Smooth muscle cell (in vitro differentiated cells): ENCODE measurements around the gene HCFC2. TPM values are rescaled to one million over a fixed set of nuclear protein-coding genes. Genes with fewer than 3 reads are reported as not detected.

Source experiments
- DNase-seq: peaks from one replicate; lab custom pipeline; 2025; ENCODE audit not compliant: unreplicated experiment; lab: John Stamatoyannopoulos, UW
- H2AFZ ChIP-seq: fragments of 200-600 bp; sonication (generic); 2 replicates; pipeline ENCODE4 v1.6.0; 2016; ENCODE audit warnings: antibody characterized with exemption, low read depth, mild to moderate bottlenecking
- H3F3A ChIP-seq: fragments of 200-600 bp; sonication (generic); 2 replicates; pipeline ENCODE4 v1.6.0; 2017; ENCODE audit warnings: antibody characterized with exemption, low read depth
- H3K27ac ChIP-seq: fragments of 200-600 bp; sonication (generic); 2 replicates; pipeline ENCODE4 v1.5.1; 2016; ENCODE audit warnings: low read depth, mild to moderate bottlenecking
- H3K27me3 ChIP-seq: fragments of 200-600 bp; sonication (generic); 2 replicates; pipeline ENCODE4 v1.6.1; 2016; ENCODE audit warnings: low read depth, mild to moderate bottlenecking
- H3K36me3 ChIP-seq: fragments of 200-600 bp; sonication (generic); 2 replicates; pipeline ENCODE4 v1.5.1; 2016; ENCODE audit warnings: low read depth
- H3K4me1 ChIP-seq: fragments of 200-600 bp; sonication (generic); 2 replicates; pipeline ENCODE4 v1.5.1; 2016; ENCODE audit warnings: low read depth
- H3K4me2 ChIP-seq: fragments of 200-600 bp; sonication (generic); 2 replicates; pipeline ENCODE4 v1.6.0; 2016; ENCODE audit warnings: mild to moderate bottlenecking
- H3K4me3 ChIP-seq: fragments of 200-600 bp; sonication (generic); 2 replicates; pipeline ENCODE4 v1.5.1; 2016; ENCODE audit warnings: mild to moderate bottlenecking
- H3K79me2 ChIP-seq: fragments of 200-600 bp; sonication (generic); 2 replicates; pipeline ENCODE4 v1.6.0; 2016; ENCODE audit warnings: low read depth, mild to moderate bottlenecking
- H3K9ac ChIP-seq: fragments of 200-600 bp; sonication (generic); 2 replicates; pipeline ENCODE4 v1.6.0; 2016; ENCODE audit warnings: low read depth
- H3K9me3 ChIP-seq: fragments of 200-600 bp; sonication (generic); replicated peaks from 2 replicates; pipeline ENCODE4 v1.5.1; 2016; ENCODE audit warnings: low read depth
- H4K20me1 ChIP-seq: fragments of 200-600 bp; sonication (generic); 2 replicates; pipeline ENCODE4 v1.6.0; 2016; ENCODE audit warnings: low read depth
- WGBS: methylation state at CpG from one replicate; pipeline ENCODE4 v1.1.7; 2016; ENCODE audit warnings: low lambda C conversion rate; 5-methylcytosine and 5-hydroxymethylcytosine counted together
- polyA plus RNA-seq: library from polyadenylated mRNA; unstranded; fragments of >200 nt; fragmentation: Nextera tagmentation; extraction: Ambion mirVana; gene quantifications from 2 replicates; pipeline ENCODE4 v1.2.1, GENCODE V29; 2016
- total RNA-seq: library from RNA; depleted of rRNA; stranded (reverse); fragments of >200 nt; gene quantifications from 2 replicates; pipeline ENCODE4 v1.2.3, GENCODE V29; 2014
- TF ChIP-seq, protein P1 (sequence below): fragments of 200-600 bp; sonication (generic); IDR thresholded peaks from 2 replicates; pipeline ENCODE4 v1.5.1; 2017; ENCODE audit warnings: borderline replicate concordance, mild to moderate bottlenecking, antibody characterized with exemption; ENCODE audit not compliant: insufficient read depth, poor library complexity, severe bottlenecking

Gene HCFC2
- total and polyA plus RNA-seq, 2 experiments from 2014 or later: 9.1 to 17.8 TPM

DNA sequence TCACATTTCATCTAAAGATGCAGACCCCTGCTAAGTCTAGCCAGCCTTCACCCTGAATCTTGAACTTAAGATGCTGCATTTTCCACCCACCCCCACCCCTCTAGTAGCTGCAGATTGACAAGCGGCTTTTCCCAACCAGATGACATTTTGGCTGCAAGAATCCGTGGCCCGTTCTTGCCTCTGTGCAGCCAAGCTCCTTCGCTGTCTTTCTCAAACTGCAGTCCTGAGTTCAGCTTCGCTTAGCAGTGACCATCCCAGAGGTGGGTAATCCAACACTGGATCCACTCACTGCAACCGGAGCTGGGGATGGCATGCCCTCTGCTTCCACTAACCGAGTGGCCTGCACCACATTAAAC lies 74.4 kb downstream of the HCFC2 start:
- H4K20me1 ChIP-seq: no peaks in the 10 kb centered on the region
- H3K79me2 ChIP-seq: peaks cover 13% of the 10 kb centered on the region
- H3K9ac ChIP-seq: peak overlapping the region; percentile 49
- no peaks in the 10 kb centered on the region for H3K27me3 ChIP-seq
- H3K36me3 ChIP-seq: no peaks in the 10 kb centered on the region
- TF ChIP-seq, protein P1, sequence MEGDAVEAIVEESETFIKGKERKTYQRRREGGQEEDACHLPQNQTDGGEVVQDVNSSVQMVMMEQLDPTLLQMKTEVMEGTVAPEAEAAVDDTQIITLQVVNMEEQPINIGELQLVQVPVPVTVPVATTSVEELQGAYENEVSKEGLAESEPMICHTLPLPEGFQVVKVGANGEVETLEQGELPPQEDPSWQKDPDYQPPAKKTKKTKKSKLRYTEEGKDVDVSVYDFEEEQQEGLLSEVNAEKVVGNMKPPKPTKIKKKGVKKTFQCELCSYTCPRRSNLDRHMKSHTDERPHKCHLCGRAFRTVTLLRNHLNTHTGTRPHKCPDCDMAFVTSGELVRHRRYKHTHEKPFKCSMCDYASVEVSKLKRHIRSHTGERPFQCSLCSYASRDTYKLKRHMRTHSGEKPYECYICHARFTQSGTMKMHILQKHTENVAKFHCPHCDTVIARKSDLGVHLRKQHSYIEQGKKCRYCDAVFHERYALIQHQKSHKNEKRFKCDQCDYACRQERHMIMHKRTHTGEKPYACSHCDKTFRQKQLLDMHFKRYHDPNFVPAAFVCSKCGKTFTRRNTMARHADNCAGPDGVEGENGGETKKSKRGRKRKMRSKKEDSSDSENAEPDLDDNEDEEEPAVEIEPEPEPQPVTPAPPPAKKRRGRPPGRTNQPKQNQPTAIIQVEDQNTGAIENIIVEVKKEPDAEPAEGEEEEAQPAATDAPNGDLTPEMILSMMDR: no peak
- H3K4me2 ChIP-seq: peak overlapping the region; percentile 83
- H3F3A ChIP-seq: no peaks in the 10 kb centered on the region
- peak overlapping the region; percentile 87 for H2AFZ ChIP-seq
- 50% methylated on average over 7 of the region's 7 CpGs for WGBS
- DNase-seq: no peak
- peak overlapping the region; percentile 66 for H3K27ac ChIP-seq
- H3K4me3 ChIP-seq: peak overlapping the region; percentile 45
- H3K9me3 ChIP-seq: no peaks in the 10 kb centered on the region
- H3K4me1 ChIP-seq: peaks cover 18% of the 10 kb centered on the region

GRCh38 chr12:104142543-104142942 lies 78.2 kb downstream of the HCFC2 start:
- Histone ChIP-seq H3K27me3 (no peaks in the 10 kb centered on the region), H3K79me2 (no peaks in the 10 kb centered on the region), H3K9ac (no peak overlapping the region), H2AFZ (no peak overlapping the region), H3K9me3 (no peaks in the 10 kb centered on the region), H3K4me3 (no peak overlapping the region), H3K4me1 (peaks cover 8% of the 10 kb centered on the region), H4K20me1 (no peaks in the 10 kb centered on the region), H3K27ac (no peak overlapping the region), H3K4me2 (no peak overlapping the region), H3K36me3 (no peaks in the 10 kb centered on the region), H3F3A (no peaks in the 10 kb centered on the region)
- TF ChIP-seq, protein P1: no peak
- DNase-seq: no peak
- 80% methylated on average over 2 of the region's 2 CpGs for WGBS

DNA sequence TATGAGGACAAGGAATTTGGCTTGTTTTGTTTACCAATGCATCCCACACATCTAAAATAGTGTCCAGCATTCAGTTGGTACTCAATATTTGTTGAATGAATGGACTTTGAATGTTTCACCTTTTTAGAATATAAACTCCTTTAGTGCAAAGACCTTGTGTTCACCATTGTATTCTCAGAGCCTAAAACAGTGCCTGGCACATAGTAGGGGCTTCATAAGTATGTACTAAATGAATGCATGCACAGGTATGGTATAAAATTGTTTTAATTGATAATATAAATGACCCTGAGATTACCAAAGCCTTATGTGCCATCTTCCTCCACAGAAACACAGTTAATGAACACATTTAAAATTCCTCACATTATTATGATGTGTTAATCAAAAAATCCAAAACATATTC lies 78.7 kb downstream of the HCFC2 start:
- H3K27me3 ChIP-seq: no peaks in the 10 kb centered on the region
- no peaks in the 10 kb centered on the region for H3F3A ChIP-seq
- H3K27ac ChIP-seq: no peak overlapping the region
- H4K20me1 ChIP-seq: no peaks in the 10 kb centered on the region
- H3K4me1 ChIP-seq: peaks cover 8% of the 10 kb centered on the region
- H3K9me3 ChIP-seq: no peaks in the 10 kb centered on the region
- no peaks in the 10 kb centered on the region for H3K79me2 ChIP-seq
- no peak for DNase-seq
- TF ChIP-seq, protein P1: no peak
- no peak overlapping the region for H3K4me3 ChIP-seq
- H2AFZ ChIP-seq: no peak overlapping the region
- no peak overlapping the region for H3K9ac ChIP-seq
- no peaks in the 10 kb centered on the region for H3K36me3 ChIP-seq
- no peak overlapping the region for H3K4me2 ChIP-seq

- no peak for DNase-seq
- Histone ChIP-seq H2AFZ (no peak overlapping the region), H3F3A (no peaks in the 10 kb centered on the region), H3K36me3 (no peaks in the 10 kb centered on the region), H3K27me3 (no peaks in the 10 kb centered on the region), H3K9me3 (no peaks in the 10 kb centered on the region), H3K9ac (no peak overlapping the region), H3K4me3 (no peak overlapping the region), H3K4me1 (peaks cover 1% of the 10 kb centered on the region), H3K27ac (no peak overlapping the region), H4K20me1 (no peaks in the 10 kb centered on the region), H3K79me2 (no peaks in the 10 kb centered on the region), H3K4me2 (no peak overlapping the region)
- 97% methylated on average over 1 of the region's 1 CpG for WGBS
- TF ChIP-seq, protein P1: no peak
These were observed 79.6 kb downstream of the HCFC2 start for GRCh38 chr12:104143918-104144317.
